OCI-M1 (cell line): Measurements from ENCODE around the gene EBF3.

ENCODE experiments used
- DNase-seq: peaks from one replicate; lab custom pipeline; 2025; lab: John Stamatoyannopoulos, UW

The EBF3 gene

GRCh38 chr10:129942936-129943715, 20.9 kb downstream of the EBF3 start:
- no peak for DNase-seq

- DNase-seq: no peak
These were observed 21.7 kb downstream of the EBF3 start for GRCh38 chr10:129942391-129942790.

GRCh38 chr10:129942019-129942277, 22.1 kb downstream of the EBF3 start:
- DNase-seq: no peak

DNA sequence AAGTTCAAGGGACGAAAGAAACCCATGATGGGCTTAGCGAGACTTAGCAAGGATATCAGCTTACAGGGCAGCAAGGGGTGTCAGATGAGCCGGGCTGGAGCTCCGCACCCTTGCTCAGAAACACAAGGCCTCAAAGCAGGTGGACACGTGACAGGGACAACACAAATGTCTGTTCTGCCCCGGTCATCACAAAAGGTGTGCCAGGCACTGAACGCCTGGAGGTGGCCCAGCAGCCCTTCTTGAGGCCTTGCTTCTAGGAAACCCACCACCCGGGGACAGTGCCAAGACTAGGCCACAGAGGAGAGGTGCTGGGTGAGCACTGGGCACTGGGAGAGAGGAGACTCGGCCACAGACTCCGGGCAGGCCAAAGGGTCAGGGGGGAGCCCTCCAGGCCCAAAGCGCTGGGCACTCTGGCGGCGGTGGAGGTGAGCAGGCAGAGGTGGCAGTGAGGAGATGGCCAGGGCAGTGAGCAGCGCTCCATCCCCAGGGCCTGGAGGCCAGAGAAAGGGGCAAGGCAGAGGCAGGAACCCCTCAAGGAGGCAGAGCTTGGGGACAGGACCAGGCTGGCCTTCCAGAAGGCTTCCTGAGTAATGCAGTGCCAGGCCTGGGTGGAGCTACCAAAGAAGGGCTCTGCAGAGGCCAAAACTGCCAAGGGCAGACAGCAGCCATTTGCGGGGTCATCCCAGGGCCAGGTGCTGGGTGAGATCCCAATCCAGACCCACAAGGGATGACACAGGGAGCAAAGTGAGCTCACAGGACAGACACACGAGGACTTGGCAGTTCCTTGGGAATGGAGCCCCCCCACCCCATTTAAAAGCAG, 22.7 kb downstream of the EBF3 start:
- DNase-seq: no peak

DNA sequence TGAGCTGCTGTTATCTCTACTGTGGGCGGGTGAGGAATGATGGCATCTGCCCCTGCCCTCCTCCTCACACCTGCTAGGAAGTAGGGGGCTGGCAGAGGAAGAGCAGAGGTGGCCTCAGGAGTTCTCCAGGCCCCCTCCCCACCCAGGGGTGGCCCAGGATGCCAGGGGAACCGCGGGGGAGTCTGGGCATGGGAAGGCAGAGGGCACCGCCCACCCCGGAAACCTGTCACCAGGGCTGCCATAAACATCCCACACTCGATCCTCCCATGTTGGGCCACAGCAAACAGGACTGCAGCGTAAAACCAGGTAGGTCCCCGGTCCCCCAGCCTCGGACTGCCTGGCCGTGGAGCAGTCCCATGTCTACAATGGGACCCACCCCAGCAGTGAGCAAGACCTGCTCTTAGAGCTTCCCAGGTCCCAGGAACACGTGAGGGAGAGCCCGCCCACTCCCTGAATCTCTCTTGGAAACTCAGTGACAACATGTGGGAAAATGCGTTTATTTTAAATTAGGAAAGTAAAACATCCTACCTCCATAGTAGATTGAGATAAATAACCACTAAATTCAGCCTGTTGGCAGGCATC, 23.4 kb downstream of the EBF3 start:
- DNase-seq: no peak

- DNase-seq: no peak
These were observed 24.4 kb downstream of the EBF3 start for GRCh38 chr10:129939416-129940275.

GRCh38 chr10:129938460-129938859, 25.6 kb downstream of the EBF3 start:
- DNase-seq: no peak

DNA sequence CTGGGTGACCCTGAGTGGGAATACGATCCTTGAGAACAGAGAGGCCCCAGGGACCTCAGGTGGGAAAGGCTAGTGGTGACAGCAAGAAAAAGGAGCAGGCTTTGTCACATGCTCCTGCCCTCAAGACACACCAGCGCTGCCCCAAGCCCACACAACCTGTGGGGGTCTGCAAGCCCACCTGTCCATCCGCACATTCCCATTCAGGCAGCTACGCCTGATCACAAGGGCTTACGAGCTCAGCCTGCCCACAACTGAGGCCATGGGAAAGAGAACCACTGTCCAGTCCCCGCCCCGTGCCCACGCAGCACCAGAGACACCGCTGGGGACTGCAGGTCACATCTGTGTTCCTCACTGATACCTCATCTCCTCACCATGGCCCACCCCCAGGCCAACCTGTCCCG, 26.7 kb downstream of the EBF3 start:
- no peak for DNase-seq

DNA sequence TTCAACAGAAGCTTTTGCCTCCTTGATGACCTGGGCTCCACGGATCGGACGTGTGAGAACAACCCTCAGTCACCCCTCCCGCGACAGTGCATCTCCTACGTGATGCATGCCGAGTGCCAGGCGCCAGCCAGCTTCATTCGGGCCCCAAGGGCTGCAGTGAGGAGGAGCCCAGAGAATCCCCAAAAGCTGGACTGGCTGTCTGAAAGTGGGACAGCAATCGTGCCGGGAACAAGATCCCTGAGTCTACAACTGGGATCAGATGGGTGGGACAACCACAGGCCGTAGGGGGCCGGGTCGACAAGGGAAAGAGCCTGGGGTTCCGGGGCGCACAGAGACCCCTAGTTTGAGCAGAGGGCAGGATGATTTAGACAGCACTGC, 27.2 kb downstream of the EBF3 start:
- no peak for DNase-seq

DNA sequence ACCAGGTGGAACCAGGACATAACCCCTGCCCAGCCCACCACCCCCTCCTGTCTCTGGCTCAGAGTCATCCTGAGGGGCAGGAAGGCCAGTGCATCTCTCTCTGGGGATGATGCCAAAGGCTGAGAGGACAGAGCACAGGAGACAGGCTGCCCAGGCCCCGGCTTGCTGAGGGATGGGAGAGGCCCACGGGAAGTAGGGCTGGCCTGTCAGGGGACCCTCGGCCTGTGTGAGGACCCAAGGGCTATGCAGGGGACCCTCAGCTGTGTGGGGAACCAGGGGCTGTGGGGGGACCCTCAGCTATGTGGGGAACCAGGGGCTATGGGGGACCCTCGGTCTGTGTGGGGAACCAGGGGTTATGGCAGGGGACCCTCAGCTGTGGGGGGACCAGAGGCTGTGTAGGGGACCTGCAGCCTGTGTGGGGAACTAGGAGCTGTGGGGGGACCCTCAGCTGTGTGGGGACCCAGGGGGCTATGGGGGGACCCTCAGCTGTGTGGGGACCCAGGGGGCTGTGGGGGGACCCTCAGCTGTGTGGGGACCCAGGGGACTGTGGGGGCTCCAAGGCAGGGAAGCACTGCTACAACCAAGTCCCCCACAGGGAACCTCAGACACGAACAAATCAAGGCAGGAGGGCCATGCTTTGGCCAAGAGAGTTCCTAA, 27.7 kb downstream of the EBF3 start:
- DNase-seq: no peak

GRCh38 chr10:129935867-129936152, 28.3 kb downstream of the EBF3 start:
- no peak for DNase-seq

- no peak for DNase-seq
These were observed 28.8 kb downstream of the EBF3 start for GRCh38 chr10:129935102-129935866.

DNA sequence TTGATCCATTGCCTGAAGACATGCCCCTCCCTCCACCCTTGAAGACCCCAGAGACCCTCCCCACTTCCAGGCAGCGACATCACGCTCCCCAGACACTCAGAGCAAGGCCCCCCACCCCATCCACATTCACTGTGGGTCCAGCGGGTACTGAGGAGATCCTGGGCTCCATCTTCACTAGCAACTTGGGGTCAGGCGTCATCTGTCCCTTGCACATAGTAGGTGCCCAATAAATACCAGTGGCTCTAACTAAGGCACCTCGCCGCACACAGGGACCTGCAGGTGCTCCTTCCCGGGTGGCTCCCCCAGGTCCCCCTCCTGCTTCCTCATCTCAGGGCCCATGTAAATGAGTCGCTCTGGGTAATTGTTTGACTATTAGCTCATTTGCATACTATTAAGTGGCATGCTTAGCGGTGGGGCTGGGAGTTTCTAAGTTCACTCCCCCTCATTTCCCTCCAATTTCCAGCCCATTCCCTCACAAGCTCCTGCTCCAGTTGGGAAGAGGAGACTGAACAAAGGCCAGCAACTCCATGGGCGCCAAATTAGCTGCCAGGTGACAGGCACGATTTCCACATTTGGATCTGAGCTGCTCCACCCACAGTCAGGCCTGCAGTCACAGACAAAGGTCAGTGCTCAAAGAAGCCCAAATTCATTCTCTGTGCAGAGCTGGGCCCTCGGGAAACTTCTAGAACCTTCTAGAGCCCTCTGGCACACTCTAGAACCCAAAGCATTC, 29.7 kb downstream of the EBF3 start:
- no peak for DNase-seq

- DNase-seq: no peak
These were observed 30.5 kb downstream of the EBF3 start for GRCh38 chr10:129933456-129934092.

DNA sequence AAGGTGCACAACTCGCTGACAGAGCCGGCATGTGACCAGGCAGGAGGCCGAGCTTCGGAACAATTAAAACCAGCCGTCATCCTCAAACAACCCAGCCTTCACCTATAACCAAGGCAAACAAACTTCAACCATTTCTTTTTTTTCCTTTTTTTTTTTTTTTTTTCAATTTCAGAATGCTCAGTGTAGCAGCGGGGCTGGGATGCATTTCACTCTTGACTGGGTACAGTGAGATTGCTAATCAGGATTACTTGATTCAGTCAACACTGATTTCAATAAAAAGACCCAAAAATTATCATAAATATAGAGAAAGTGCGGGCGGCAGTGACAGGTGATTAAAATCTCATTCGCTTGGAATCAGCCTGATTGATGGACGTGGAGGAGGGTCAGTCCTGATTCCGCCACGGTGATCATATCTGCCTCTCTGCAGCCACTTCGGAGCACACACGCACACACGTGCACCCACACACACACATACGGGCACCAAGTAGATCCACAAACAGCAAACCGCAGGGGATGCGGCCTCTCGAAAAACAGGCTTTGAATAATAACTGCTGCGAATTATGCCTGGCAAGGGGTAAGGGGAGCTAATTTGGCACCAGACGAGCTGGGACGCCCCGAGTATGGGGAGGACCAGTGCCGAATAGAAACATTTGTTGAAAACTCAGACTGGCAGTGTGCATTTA, 31.2 kb downstream of the EBF3 start:
- no peak for DNase-seq

GRCh38 chr10:129932182-129932581, 31.9 kb downstream of the EBF3 start:
- no peak for DNase-seq

DNA sequence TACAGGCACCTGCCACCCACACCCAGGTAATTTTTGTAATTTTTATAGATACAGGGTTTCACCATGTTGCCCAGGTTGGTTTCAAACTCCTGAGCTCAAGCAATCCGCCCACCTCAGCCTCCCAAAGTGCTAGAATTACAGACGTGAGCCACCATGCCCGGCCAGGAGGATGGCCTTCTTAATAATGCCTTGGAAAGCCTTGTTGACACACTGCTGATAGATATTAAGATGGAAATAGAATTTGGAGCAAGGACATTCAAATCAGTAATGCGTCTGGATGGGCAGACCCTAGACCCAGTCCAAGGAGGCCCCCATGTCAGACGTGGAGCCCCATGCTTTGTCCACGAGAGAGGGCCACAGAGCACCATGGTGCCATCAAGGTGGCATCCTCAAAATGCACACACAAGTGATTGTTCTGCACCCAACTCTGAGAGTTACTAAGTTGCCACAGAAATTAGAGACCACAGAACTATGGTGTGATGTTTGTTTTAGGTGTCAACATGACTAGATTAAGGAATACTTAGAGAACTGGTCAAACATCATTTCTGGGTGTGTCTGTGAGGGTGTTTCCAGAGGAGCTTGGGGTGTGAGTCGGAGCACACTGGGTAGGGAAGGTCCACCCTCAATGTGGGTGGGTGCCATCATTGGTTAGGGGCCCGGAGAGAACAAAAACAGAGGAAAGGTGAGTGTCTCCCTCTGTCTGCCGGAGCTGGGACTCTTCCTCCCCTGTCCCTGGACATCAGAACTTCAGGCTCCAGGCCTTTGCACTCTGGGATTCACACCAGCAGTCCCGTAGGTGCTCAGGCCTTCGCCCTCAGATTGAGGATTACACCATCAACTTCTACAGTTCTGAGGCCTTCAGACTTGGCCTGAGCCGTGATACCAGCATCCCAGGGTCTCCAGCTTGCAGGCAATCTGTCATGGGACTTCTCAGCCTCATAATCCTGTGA, 34.5 kb downstream of the EBF3 start:
- DNase-seq: no peak

DNA sequence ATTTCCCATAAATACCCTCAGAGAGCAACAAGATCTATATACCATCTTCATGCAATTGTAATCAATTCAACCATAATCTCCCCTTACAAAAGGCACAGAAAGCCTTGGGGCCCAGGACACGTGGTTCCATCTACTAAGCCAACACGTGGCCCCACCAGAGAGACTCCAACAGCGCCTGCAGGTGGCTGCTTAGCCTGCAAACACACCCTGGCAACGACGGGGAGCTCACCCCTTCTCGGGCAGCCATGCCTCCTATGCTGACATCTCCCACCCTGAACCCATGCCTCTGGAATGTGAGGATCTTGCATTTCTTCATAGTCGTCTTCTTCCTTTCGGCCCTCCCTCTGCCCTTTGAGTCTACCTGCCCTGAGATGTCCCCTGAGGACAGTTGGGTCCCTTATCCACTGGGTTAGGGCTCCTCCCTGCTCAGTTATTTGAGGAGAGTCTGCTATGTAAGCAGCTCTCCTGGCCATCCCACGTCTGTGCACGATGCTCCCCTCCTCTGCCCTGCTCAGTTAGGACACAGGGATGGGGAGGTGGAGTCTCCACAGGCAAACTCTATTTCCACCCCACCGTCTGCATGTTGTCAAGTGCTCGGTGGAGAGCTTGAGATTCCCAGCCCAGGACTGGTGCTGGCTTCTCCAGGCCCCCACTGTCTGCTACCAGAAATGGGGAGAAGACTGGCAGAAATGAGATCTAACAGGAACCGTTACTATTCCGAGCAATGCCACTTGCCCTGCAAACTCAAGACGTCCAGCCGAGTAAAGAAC, 36.5 kb downstream of the EBF3 start:
- no peak for DNase-seq
